Lower leg skin (tissue), 4 donors: Measurements from ENCODE around the gene RHOJ. TPM values are rescaled to one million over a fixed set of nuclear protein-coding genes. Genes with fewer than 3 reads are reported as not detected.

ENCODE experiments used
- DNase-seq, 2 donors: peaks; one replicate each; pipeline ENCODE4 v3.0.0-alpha.2; 2019; ENCODE audit warnings: low spot score in 2 of 2
- H3K4me3 ChIP-seq: fragments of 200-600 bp; sonication (generic); 2 replicates; pipeline ENCODE4 v1.5.1; 2017; ENCODE audit warnings: mild to moderate bottlenecking, low read depth; ENCODE audit not compliant: poor library complexity, severe bottlenecking
- POLR2A ChIP-seq, 2 donors: fragments of 450-650 bp; IDR thresholded peaks; one replicate each; pipeline ENCODE4 v1.6.1; 2016 to 2017; ENCODE audit warnings: antibody characterized with exemption in 2 of 2, mild to moderate bottlenecking in 1 of 2, moderate library complexity in 1 of 2
- WGBS, 2 donors: methylation state at CpG; one replicate each; pipeline ENCODE4 v1.1.5; 2018; 5-methylcytosine and 5-hydroxymethylcytosine counted together
- intact Hi-C: fragments of 100-400 bp; cut with DNase I; formaldehyde crosslinking; loops from one replicate; pipeline ENCODE4 v1.15.0; 2023; ENCODE audit warnings: low total_unique reads
- total RNA-seq, 4 donors: library from RNA; depleted of rRNA; stranded (reverse); fragments of >200 nt; gene quantifications; one replicate each; pipeline ENCODE4 v1.1.0, GENCODE V29; 2016
- TF ChIP-seq, protein P1 (sequence below), 3 donors: fragments of 450-650 bp; IDR thresholded peaks; one replicate each; pipeline ENCODE4 v1.5.1; 2016; ENCODE audit warnings: antibody characterized with exemption in 3 of 3, mild to moderate bottlenecking in 3 of 3, moderate library complexity in 2 of 3

RHOJ gene
- total RNA-seq, 4 donors from 2014 or later: 0.65 to 5.5 (median 1.3) TPM

DNA sequence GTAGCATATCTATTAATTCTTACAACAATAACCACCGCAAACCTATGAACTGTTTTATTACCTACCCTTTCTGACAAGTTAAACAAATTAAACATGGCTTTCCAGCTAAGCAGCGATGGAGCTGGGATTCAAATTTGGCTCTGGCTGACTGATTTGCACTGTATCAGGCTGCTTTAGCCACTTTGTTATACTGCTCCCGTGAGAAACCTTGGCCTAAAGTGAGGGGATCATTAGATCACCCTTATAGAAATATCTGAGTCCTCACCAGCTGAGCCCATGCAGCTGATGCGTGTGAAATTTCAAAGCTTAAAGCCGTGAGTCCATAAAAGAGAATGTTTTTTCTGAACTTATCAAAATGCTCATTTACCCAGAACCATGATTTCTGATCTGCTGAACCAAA lies 122.6 kb downstream of the RHOJ start:
- TF ChIP-seq POLR2A (IDR thresholded peaks at IDR 0.05): no peak
- TF ChIP-seq, protein P1, sequence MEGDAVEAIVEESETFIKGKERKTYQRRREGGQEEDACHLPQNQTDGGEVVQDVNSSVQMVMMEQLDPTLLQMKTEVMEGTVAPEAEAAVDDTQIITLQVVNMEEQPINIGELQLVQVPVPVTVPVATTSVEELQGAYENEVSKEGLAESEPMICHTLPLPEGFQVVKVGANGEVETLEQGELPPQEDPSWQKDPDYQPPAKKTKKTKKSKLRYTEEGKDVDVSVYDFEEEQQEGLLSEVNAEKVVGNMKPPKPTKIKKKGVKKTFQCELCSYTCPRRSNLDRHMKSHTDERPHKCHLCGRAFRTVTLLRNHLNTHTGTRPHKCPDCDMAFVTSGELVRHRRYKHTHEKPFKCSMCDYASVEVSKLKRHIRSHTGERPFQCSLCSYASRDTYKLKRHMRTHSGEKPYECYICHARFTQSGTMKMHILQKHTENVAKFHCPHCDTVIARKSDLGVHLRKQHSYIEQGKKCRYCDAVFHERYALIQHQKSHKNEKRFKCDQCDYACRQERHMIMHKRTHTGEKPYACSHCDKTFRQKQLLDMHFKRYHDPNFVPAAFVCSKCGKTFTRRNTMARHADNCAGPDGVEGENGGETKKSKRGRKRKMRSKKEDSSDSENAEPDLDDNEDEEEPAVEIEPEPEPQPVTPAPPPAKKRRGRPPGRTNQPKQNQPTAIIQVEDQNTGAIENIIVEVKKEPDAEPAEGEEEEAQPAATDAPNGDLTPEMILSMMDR (IDR thresholded peaks at IDR 0.05): no peak
- intact Hi-C loops: no loop called here
- WGBS, 2 donors: 90 to 97% methylated on average over 5 of the region's 5 CpGs
- DNase-seq: no peak
- no peak overlapping the region for H3K4me3 ChIP-seq

DNA sequence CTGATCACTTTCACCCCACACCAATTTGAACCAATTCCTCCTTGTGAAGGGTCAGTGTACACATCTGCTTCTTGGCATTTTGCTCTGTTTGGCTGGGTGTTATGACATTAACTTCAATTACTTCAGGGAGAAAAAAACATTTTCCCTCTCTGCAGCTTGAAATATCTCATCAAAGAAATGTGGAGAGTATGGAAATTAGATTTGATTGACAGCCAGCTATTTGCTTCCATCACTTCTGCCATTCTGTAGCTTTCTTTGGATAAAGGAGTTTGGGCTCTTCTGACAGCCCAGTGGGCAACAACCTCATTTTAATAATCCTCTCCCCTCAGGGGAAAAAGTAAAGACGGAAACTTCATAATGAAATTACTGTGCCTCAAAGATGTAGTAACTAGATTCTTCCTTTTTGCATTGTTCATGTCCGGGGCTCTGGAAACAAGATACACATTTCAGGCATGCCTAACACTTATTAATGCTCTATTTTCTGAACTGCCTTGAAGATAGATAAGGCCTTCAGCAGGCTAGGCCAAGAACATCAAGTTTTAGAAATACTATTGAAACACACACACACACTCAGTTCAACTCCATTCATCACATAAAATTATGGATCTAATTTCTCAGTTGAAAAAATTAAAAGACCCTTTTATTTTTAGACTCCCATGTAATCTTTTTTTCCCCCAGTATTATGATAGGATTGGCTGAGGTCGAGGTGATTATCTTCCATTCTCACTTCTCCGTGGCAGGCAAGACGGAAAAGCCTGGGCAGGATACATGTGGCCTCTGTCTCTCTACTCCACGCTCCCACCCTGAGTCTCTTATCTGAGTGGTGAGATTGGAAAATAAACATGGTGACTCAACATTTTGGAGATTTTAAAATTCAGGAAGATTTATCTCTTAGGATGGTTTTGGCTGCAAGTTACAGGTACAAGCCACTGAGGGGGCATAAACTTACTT lies 124.8 kb downstream of the RHOJ start:
- no peak for TF ChIP-seq POLR2A (IDR thresholded peaks at IDR 0.05)
- TF ChIP-seq, protein P1 (IDR thresholded peaks at IDR 0.05): no peak
- no peak for DNase-seq
- H3K4me3 ChIP-seq: no peak overlapping the region
- WGBS, 2 donors: 69 to 75% methylated on average over 6 of the region's 6 CpGs
- intact Hi-C loops: no loop called here

DNA sequence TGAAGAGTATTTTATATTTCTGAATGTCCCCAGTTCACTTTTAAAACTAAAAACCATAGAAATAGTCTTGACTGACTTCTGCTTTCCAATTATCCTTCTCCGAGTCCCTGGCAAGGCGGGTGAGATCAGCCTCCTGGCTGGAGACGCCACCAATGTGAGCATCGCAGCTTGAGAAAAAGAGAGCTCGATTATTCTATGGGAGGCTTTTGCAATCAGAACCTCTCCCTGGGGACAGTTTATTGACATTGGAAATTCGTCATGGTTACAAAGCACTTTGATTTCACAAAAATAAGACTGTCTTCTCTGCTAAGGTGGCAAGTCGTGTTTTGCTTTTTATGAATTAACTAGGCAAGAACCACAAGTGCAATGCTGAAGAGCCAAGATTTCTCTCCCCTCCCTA lies 138.1 kb downstream of the RHOJ start:
- DNase-seq: no peak
- intact Hi-C loops: no loop called here
- no peak overlapping the region for H3K4me3 ChIP-seq
- WGBS, 2 donors: 45 to 53% methylated on average over 7 of the region's 7 CpGs
- TF ChIP-seq, protein P1 (IDR thresholded peaks at IDR 0.05): no peak
- no peak for TF ChIP-seq POLR2A (IDR thresholded peaks at IDR 0.05)

Other genes starting within 250 kb of the RHOJ start
- gene KCNH5, start 159.0 kb upstream of the RHOJ start, total RNA-seq: under 1 TPM in 1 of 4 donors, not detected in 3; 0.03 TPM
- gene GPHB5, start 114.5 kb downstream of the RHOJ start, total RNA-seq: not detected